GM12801 (cell line): ENCODE measurements around the gene TTLL4.

Experiments
- CTCF ChIP-seq: IDR thresholded peaks from one replicate; pipeline ENCODE4 v1.5.1; 2011; ENCODE audit warnings: control low read depth; ENCODE audit not compliant: insufficient read length; ENCODE audit errors: extremely low read depth

TTLL4 gene

GRCh38 chr2:218754201-218754600 is 43.6 kb downstream of the TTLL4 start:
- TF ChIP-seq CTCF: no peak

GRCh38 chr2:218754781-218755180 is 44.1 kb downstream of the TTLL4 start:
- TF ChIP-seq CTCF: no peak

- no peak for TF ChIP-seq CTCF
Measured at GRCh38 chr2:218755198-218755566, 44.5 kb downstream of the TTLL4 start.

- TF ChIP-seq CTCF: no peak
Measured at GRCh38 chr2:218755567-218756404, 45.2 kb downstream of the TTLL4 start.

GRCh38 chr2:218756599-218757377 is 46.2 kb downstream of the TTLL4 start:
- TF ChIP-seq CTCF: no peak

- TF ChIP-seq CTCF: no peak
Measured at GRCh38 chr2:218761795-218762194, 51.2 kb downstream of the TTLL4 start.

GRCh38 chr2:218773881-218774280 is 63.2 kb downstream of the TTLL4 start:
- TF ChIP-seq CTCF: no peak
